KG1 (cell line): ENCODE results near the gene RAB4A.
"Not testable (repeated sequence)": the region's sequence is repeated elsewhere in the genome, so short reads cannot be mapped to it uniquely, and the experiment has no call there.

Source experiments
- DNase-seq: peaks from one replicate; lab custom pipeline; 2025; lab: John Stamatoyannopoulos, UW

RAB4A gene

DNA sequence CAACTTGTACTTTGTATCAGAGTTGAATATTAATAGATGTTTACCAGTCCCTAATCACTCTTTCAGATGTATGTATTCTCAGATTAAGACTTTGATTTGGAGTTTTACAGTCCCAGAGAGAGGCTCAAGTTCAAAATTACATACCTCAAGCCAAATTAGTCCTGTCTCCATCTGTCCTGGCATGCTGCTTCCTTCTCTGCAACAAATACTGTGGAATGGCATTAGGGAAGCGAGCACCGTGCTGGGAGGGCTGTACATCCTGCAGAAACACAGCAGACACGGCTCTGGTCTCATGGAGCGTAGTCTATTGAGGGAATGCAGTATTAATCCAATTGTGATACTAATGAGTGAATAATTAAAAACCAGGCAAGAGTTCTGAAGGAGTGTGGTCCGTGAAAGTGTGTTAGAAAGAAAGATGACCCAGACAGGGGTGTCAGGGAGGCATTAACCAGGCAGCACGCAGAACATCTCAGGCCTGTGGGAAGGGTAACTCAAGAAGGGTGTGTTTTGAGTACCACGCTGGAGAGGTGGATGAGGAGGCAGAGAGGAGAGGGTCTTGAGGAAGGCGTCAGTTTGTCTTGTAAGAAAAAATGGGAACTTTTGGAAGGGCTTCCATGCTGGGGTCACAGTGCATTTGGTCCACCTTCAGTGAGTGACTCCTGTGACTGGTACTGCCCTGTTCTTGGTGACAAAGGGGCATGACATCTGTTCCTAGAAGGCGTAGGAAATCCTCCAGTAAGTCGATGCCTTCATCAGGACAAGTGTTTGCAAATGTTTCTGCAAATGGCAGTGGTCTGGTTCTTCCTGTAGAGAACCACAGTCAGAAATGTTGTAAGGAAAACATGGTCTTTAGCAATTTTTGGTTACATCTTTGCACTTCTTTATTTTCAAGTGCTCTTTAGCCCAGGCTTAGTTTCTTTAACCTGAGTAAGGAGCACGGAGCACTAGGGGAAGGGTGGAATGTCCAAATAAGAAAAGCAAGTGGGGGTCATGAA, 1.6 kb downstream of the RAB4A start:
- no peak for DNase-seq

DNA sequence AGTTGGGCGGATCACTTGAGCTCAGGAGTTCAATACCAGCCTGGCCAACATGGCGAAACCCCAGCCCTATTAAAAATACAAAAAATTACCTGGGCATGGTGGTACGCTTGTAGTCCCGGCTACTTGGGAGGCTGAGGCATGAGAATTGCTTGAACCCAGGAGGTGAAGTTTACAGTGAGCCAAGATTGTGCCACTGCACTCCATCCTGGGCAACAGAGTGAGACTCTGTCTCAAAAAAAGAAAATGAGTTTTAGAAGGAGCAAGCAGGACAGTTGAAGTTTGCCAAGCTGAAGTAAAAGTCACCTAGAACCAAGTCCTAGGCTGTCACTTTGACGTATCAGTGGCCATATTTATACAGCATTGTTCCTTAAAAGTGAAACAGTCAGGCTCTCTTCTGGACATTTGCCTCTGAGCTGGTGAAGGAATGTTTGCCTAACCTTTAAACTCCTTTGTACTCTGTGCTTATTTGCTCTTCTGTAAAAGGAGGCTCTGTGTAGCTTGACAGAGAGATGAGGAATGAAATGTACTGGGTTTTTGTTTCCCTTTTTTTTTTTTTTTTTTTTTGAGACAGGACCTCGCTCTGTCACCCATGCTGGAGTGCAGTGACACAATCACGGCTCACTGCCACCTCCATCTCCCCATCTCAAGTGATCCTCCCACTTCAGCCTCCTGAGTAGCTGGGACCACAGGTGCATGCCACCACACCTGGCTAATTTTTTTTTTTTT, 2.8 kb downstream of the RAB4A start:
- DNase-seq, result no peak

- DNase-seq, result no peak
Measured at GRCh38 chr1:229275005-229275404, 4.1 kb downstream of the RAB4A start.

DNA sequence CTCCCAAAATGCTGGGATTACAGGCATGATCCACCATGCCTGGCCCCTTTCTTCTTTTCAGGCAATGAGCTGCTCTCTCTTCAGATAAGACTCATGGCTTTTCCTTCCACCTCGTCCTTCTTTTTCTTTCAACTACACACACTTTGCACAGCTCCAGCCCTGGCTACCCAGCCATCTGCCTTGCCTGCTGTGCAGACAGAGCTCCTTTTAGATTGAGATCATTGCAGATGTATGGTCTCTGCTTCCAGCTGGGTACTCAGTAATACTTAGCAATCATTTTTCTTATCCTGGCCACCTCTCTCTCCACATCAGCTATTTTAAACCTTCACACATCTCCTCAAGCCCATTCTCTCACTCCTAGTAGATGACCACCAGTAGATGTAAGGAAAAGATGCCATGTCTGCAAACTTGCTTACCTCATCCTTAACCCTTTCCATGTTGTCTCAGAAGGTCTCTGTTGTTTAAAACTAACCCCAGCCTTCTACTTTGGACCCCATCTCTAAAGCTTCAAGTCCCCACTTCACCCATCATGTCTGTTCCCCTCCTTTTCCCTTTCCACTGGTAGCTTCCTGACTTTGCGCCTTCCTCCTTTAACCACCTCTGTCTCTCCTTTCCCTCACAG, 7.3 kb downstream of the RAB4A start:
- no peak for DNase-seq

DNA sequence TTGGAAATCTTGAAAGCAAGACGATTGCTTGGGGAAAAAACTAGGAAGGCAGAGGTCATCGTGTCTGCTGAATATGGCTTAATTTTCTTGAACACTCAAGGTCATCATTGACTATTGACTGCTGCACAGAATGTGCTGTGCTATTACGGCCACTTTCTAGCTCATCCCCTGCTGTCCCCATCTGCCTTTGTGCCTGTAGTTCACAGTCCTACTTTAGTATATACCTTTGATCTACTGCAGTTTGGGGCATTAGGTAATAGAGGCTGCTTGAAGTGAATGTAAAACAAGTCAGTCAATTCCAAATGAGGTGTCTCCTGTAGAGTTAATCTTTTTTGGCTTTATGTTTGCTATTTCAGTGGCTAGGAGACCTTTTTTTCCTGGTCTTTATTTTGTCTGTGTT, 8.3 kb downstream of the RAB4A start:
- no peak for DNase-seq

GRCh38 chr1:229280037-229280828, 9.3 kb downstream of the RAB4A start:
- DNase-seq, result no peak

DNA sequence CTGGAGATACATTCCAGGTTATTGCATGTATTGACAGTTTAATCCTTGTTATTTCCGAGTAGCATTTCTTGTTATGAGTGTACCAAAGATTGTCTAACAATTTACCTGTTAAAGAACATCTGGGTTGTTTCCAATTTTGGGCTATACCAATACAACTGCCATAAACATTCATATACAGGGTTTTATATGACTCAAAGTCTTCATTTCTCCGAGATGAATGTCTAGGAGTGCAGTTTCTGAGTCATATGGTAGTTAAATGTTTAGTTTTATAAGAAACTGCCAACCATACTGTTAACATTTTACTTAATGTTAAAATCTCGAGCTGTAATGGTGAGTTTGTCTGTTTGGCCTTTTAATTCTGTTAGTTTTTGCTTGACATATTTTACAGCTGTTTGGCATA, 10.0 kb downstream of the RAB4A start:
- no peak for DNase-seq

DNA sequence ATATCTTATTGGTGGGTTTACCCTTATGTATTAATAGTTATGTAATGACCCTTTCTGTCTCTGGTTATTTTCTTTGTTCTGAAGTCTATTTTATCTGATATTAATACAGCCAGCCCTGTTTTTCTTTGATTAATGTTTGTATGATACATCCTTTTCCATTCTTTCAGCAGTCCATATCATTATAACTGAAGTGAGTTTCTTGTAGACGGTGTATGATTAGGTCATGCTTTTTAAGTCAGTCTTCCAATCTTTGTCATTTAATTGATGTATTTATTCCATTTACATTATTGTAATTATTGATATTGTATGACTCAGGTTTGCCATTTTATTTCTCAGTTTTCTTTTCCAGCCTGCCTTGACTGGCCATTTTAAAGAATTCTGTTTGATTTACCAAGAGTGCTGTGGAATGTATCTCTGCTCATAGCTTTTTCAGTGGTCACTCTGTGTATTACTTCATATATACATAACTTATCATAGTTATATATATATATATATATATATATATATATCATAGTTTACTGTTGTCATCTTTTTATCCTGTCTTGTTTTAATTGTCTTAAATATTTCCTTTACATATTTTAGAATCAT, 10.5 kb downstream of the RAB4A start:
- DNase-seq, result no peak

GRCh38 chr1:229282295-229282823, 11.4 kb downstream of the RAB4A start:
- no peak for DNase-seq

DNA sequence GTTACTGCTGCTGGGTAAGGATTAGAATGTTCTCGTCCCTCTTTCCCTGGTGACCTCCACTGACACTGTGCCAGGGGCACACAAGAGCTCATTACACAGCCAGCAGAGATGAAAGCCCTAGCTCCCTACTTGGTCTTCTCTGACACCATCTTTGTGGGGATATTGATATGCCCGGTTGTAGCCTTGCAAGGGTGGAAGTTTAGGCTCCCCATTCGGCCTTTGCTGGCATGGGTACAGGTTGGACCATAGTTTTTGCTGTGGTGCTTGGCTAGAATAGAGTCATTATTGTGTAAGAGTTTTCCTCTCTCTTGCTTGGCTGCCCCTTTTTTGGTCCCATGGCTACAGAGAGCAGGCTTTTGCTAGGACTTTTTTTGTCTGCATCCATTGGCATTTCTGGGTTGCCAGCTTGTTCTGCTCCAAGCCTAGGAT, 12.3 kb downstream of the RAB4A start:
- DNase-seq, result no peak

GRCh38 chr1:229284887-229285286, 14.0 kb downstream of the RAB4A start:
- DNase-seq, result no peak

DNA sequence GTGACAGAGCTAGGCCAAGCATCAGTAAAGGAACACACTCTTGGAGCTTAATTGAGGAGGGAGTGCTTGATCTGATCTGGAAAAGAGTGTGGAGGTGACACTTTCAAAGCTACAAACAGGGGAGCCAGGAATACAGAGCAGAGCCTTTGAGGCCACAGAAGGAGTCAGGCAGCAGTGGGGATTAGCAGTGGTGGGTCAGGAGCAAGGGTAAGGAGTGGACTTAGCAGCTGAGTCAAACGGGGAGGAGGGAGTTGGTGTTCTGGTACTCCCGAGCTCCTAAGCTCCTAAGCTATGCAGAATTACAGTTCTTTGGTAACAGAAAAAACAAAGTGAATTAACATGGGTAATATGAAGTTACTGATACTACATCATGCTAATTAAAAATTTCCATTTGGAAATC, 14.5 kb downstream of the RAB4A start:
- DNase-seq, result no peak

DNA sequence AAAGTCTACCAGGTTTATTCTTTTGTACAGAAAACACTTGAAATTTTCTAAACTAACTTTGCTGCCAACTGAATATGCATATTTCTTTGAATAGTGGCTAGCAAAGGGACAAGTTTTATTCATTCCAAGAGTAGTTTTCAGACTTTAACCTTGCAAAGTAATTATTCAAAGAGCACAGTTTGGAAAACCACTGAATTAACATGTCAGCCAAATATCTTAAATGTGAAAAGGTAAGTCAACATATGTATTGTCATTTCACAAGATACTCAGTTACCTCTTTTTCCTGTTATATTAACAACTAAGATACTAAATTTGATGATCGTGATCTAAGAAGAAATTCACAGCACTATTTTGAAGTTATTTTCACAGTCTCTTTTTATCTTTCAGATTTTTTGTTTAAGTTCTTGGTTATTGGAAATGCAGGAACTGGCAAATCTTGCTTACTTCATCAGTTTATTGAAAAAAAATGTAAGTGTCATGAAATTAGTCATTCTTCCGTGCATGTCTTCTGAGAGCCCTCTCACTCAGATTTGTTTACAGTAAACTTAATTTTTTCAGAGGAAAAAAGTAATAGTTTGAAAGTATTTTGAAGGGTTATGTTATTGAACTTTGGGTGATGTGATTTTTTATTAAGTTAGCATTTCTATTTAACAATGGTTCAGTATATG, 15.3 kb downstream of the RAB4A start:
- DNase-seq, result no peak

DNA sequence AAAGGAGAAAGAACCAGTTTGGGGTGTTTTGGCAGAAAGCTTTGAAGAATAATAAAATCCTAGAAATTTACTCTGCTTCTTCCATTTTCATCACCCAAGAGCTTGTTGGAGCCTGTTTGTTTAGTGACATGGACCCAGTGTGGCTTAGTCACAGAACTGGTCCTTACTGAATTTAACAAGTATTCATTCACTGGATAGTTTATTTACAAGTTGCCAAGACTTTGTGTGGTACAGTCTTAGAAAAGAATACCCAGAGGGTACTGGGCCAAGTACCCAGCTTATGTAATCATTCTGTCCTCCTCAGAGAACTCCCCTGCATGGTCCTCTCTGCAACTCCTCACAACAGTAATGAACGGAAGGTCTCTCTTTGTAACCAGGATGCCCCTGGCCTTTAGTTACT, 16.4 kb downstream of the RAB4A start:
- DNase-seq, result no peak

- DNase-seq, result no peak
Measured at GRCh38 chr1:229288516-229288915, 17.6 kb downstream of the RAB4A start.

- not testable (repeated sequence) for DNase-seq
Measured at GRCh38 chr1:229291686-229292085, 20.8 kb downstream of the RAB4A start.

DNA sequence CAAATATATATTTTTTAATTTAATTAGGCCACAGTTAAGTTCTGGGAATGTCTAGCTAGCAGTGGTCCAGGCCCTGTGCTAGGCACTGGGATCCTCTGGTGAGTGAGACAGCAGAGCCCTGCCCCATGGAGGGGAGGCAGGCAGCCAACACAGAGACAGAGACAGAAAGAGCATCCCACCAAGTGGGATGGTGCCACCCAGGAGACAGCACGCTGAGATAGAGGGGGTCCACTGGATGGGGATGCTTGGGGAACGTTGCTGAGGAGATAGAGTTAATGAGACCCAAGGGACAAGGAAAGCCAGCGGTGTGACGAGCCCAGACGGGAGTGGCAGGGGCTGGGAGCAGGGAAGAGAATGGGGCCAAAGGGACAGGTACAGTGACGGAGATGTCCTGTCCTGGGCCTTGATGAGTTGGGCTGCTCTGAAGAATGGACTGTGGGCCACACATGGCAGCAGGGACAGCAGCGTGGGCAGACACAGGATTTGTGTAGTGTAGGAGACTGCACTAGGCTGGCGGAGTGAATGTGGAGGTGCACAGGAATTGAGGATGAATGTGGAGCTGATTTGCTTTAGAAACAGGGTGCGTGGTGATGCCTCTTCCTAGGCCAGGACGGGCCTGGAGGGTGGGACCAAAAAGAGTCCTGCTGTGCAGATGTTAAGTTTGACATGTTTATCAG, 22.8 kb downstream of the RAB4A start:
- DNase-seq, result no peak

- no peak for DNase-seq
Measured at GRCh38 chr1:229295745-229296144, 24.8 kb downstream of the RAB4A start.

- DNase-seq, result no peak
Measured at GRCh38 chr1:229296541-229296941, 25.6 kb downstream of the RAB4A start.

- DNase-seq, result no peak
Measured at GRCh38 chr1:229297746-229298145, 26.8 kb downstream of the RAB4A start.
